Fibroblast of skin of abdomen (primary cell): ENCODE data around the gene TAF1B.

Source experiments
- DNase-seq: peaks from one replicate; pipeline ENCODE4 v3.0.0-alpha.2; 2013

The TAF1B gene

DNA sequence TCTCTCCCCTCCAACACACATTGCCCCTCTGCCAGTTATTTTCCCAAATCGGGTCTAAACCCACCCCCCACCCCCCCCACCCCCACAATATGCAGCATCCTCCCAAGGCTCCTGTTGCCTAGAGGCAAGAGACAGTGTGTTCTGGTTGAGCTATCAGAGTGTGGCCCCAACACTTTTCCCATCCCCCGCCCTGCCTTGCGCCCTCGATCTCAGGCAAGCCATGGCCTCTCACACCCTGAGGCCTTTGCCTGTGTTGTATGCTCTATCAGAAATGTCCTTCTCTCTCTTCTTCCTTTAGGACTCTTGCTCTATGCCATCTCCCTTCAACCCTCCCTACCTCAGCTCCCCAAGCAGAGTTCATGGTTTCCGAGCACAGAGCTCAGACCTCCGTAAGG is 98.7 kb downstream of the TAF1B start:
- DNase-seq, result no peak

DNA sequence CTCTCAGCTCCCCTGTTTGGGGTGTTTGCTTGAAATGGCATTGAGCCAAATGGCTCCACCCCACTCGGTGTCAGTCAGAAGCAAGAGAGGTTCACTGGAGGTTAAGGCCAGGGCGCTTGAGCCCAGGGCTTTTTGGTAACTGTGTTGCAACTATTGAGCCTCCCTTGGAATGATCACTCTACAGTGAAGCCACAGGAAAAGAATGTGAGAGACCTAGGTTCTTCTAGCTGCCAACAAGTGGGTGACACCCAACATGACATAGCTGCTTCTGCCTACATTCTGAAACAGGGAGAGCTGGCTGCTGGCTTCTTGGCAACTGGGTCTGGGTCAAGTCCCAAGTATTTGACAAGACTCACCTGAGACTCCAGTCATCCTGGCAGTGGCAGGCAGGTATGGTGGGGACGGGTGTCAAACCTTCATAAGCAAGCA is 101.1 kb downstream of the TAF1B start:
- DNase-seq, result no peak

DNA sequence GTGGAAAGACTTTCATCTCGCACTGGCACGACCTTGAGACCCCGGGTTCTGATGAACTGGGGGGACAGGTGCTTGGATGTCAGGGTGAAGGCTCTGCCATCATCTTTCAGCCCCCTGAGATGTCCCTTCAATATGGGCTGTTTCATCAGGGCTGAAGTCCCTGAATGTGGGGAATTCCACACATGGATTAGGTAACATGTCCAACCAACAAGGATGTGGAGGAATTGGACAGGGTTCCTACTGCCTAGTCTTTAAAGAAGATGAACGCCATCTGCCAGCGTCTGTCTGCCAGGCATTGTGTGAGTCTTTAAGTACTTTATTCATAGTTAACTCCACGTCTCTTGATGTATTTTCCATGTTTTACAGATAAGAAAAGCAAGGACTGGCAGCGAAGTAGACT is 102.3 kb downstream of the TAF1B start:
- no peak for DNase-seq

DNA sequence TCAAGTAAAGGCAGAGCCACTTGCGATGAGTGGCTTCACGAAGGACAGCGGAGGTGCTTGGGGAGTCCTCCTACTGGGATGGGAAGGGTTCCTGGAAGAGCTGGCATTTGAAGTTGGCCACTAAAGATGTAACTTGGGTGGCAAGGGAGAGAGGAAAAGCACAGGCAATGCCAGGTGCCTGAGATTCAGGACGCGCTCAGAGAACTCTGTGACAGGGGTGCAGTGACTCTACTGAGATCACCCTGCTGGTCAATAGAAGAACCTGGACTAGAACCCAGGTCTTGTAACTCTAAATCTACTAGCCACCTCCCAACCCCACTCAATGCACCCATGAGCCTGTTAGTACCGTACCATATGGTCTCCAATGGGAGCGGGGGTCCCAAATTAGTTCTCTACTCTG is 102.8 kb downstream of the TAF1B start:
- DNase-seq, result no peak

DNA sequence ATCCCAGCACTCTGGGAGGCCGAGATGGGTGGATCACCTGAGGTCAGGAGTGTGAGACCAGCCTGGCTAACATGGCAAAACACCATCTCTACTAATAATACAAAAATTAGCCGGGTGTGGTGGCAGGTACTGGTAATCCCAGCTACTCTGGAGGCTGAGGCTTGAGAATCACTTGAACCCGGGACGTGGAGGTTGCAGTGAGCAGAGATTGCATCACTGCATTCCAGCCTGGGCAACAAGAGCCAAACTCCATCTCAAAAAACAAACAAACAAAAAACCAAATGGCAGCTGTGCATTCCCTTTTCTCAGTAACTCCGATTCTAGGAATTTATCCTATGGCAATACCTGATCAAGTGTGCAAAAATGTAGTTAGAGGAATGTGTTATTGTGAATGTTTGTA is 103.5 kb downstream of the TAF1B start:
- DNase-seq, result no peak

DNA sequence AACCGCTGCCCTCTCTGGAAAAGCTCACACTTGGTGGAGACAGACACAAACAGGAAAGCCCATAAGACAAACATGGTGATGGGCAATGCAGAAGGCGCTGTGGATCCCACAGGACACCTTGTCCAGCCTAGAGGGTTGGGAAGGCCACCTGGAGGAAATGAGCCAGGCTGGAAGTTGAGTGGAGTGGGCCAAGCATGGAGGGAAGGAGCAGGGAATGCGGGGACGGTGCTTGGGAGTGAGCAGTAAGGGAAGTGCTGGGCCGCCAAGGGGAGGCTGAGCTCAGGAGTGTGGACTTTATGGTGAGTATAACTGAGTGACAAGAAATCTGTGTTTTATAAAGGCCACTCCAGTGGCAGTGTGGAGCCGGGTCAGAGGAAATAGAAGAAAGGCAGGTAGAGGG is 105.4 kb downstream of the TAF1B start:
- no peak for DNase-seq

DNA sequence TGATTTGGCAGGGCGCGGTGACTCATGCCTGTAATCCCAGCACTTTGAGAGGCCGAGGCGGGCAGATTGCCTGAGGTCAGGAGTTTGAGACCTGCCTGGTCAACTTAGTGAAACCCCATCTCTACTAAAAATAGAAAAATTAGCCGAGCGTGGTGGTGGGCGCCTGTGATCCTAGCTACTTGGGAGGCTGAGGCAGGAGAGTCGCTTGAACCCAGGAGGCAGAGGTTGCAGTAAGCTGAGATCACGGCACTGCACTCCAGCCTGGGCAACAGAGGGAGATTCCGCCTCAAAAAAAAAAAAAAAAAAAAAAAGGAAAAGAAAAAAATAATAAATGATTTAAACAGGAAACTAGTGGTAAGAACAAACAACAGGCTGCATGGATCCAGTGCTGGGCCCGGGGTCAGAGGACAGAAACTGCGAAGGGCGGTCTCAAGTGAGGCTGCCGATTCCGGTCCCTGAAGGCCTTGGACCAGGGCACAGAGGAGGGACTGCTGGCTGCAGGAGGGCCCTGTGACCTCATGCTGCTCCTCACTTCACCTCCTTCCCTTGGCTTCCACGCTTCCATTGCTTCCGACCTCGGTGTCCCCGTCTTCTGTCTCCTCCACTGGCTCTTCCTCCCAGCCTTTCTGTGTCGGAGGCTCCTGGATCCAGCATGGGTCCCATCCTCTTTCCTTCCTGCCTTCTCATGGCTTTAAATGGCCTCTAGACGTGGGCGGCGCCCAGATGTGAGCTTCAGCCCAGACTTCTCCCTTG is 106.1 kb downstream of the TAF1B start:
- no peak for DNase-seq

DNA sequence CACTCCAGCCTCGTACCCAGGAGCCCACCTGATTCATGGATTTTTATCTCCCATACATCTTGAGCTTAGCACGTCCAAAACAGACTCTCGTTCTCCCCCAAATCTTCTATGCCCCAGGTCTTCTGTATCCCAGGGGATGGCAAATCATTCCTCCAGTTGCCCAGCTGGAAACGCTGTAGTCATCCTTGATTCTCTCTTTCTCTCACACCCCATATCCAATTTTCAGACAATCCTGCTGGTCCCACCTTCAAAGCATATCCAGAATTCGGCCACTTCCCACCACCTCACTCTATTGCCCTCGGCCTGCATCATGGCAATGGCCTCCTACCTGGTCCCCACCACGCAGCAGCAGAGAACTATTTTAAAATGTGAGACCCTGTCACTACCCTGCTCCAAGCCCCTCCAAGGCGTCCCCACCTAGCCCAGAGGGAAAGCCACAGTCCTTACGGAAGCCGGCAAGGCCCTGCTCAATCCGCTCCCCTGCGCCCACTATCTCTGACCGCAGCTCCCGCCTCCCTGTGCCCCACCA is 106.8 kb downstream of the TAF1B start:
- DNase-seq, result no peak

DNA sequence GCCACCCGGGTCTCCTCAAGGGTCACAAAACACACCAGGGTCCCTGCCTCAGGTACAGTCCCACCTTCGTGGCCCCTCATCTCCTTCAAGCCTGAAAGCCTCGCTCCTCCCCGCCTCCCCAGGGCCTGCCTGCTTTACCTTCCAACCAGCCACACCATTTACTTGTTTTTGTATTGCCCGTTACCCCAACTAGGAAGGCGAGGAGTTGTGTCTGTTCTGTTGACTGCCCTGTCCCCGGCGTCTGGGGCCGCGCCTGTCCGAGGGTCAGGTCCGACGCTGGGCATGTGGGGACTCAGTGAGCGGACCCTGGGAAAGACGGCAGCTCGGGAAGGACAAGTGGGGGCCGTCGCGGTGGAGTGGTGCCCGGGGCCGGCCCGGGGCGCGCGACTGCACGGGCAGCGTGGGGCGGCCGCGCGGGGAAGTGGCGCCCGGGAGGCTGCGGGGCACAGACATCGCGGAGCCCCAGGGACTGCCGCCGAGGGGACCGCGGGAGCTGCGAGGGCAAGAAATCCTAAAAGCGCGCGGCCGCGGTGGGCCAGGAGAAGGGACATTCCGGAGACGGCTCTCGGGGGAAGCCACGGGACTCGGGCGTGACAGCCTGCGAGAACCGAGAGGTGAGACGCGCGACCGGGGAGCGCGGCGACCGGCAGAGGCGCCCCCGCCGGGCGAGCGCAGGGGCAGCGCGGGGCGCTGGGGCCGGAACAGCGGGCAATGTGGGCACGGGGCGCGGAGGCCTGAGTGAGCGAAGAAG is 107.4 kb downstream of the TAF1B start:
- peak; percentile 25 for DNase-seq

DNA sequence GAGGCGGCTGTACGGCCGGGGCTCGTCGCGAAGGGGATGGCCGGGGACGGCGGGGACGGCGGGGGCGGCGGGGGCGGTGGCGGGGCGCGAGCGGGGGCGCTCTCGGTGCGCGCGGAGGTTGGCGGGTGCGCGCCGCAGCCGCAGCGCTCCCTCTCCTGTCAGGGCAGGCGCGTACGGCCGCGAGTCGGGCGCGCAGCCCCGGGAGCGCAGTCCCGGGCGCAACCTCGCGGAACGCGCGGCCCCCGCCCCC is 107.9 kb downstream of the TAF1B start:
- no peak for DNase-seq

DNA sequence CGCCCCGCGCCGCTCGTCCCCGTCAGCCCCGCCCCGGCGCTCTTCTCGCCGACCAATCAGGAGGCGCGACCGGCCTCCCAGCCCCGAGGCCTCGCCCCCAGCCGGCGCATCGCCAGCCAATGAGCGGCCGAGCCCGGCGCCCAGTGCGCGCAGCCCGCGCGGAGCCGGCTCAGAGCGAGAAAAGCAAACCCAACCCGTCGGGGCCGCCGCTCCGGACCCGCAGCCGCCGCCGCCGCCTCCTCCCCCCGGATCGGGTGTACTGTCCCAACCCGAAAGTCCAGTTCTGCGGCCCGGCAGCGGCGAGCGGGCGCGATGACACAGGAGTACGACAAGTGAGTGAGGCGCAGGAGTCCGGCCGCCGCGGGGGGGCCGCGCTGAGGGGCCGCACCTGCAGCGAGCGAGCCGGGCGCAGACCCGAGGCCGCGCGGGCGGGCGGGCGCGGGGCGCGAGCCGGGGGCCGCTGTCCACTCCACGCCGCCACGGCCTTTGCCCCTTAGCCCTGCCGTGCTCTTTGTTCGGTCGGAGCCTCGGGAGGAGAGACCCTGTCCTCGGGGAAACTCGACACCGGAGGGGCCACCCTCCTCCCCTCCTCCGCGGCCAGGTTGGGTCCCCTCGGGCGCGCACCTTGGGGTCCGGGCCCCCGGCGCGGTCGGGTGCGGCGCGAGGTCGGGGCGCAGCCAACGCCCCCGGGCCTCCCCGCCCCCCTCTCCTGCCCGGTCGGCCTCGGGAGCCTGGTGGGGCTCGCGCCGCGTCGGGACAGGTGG is 108.4 kb downstream of the TAF1B start, which contains the start of gene GRHL1:
GRHL1 (plus strand) TSS at position 172 of the 764 bp plus-strand sequence; CDS start at position 313, 141 bp downstream.
- DNase-seq, result peak; percentile 92

DNA sequence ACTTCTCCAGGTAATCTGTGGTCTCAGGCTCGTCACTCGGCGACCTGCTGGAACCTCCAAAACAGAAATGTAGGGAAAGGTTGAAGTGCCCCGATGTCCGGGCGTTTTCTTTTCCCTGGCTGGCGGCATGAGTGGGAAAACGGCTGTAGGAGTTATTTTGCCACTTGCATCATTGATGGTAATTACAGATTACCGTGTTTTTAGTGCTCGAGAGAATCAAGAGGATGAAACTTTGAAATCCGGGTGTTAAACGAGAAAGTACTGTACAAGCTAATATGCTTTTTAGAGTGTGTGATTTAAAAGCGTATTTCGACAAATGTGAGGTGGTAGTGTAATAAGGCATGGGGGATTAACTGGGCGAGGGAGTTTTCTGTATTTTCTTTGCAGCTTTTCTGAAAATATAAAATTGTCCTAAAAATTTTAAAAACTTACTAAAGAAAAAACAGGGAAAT is 109.0 kb downstream of the TAF1B start:
- no peak for DNase-seq

DNA sequence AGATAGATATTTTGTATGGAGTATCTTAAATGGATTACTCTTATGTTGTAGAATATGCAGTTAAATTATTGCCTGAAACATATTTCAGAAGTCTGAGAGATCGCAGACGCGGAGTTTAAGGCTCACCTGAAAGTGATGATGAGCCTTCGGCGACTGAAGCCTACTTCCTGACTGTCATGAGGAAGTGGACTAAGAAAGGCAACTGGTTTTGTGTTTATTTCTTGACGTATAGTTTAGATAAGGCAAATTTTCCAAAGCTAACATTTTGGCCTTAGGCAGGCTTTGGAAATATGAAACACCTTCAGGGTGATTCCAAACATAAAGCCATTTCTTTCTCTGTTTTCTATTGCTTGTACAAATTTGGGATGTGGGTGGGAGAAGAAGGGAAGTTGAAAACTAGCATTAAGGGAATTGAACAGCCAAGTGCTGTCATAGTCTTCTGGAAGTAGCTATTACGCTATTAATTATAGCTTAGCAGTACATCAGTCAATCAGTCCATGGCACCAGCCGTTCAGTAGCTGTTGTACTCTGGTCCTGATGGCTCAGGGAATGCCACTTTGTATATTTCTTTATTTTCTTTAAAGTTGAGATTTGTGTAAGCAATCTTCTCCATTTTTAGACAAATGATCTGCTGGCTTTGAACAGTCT is 109.7 kb downstream of the TAF1B start:
- no peak for DNase-seq

DNA sequence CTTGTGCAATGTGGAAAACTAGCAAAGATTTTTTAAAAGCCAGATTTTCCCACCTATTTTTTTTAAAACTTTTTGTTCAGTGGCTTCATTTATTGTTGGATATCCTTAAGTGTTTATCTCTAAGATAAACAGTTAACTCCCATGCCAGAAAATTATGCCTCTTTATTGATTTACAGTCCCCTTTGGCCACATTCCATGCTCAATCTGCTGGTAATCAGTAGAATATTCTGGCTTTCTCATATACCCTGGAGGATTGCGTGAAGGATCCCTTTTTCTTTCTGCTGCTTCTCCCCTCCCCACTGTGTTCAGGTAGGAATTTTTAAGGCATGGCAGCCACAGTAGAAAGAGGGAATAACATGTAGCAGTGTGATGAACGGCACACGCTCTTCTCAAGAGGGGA is 110.9 kb downstream of the TAF1B start:
- DNase-seq, result no peak

DNA sequence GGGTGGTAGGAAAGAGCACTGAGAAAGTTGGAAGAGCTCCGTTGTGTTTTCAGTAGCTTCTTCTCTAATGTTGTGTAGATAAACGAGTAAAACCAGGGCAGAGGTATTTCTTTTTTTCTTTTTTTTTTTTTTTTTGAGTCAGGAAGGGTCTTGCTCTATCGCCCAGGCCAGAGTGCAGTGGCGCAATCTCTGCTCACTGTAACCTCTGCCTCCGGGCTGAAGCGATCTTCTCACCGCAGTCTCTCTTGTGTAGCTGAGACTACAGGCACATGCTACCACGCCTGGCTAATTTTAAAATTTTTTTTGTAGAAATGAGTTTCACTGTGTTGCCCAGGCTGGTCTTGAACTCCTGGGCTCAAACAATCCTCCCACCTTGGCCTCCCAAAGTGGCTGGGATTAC is 114.8 kb downstream of the TAF1B start:
- DNase-seq, result no peak

DNA sequence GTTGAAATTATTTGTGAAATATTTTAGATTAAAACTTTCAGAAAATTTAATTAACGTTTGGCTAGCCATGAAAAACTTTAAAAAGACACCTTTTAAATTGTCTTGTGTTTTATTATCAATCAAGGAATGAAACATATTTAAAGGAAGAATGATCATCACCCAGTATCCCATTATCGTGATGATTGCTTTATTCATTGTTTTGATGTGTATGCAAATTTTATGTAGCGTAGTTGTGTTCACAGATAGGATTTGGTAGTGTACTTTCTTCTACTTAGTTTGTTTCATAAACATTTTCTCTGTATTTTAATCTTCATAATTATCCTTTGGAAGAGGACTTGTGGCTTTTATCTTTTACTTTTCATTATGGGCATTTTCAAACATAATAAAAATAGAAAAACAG is 116.0 kb downstream of the TAF1B start:
- DNase-seq, result no peak

DNA sequence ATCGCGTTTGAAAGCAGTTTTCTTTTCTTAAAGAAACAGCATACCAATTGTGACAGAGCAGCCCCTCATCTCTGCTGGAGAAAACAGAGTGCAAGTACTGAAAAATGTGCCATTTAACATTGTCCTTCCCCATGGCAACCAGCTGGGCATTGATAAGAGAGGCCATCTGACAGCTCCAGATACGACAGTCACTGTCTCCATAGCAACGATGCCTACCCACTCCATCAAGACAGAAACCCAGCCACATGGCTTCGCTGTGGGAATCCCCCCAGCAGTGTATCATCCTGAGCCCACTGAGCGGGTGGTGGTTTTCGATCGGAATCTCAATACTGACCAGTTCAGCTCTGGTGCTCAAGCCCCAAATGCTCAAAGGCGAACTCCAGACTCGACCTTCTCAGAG is 117.7 kb downstream of the TAF1B start:
- DNase-seq, result no peak

DNA sequence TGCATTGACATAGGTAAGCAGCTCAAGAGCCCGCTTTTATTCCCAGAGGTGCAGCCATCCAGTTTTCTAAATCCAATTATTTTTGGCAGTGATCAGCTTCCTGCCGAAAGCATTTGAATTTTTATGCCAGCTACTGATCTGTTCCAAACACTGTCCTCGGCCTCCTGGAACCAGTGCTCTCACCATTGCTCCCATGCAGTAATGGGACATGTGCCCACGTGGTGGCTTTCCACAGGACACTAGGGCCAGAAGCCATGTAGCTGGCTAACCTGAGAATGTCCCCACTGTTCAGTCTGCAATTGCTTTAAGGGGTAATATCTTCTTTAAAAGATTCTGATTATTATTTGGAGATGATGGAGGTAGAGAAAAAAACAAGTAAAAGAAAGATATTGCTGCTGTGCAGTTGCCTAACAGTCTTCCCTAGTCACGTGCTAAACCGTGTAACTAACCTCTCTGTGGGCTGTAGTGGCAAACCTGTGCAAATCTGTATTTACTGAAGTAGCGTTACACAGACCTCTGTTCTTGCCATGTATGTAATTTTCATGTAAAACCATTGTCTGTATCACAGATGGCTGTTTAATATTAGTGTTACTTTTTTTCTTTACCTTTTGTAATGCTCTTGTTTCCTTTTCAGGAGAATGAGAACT is 121.2 kb downstream of the TAF1B start:
- DNase-seq, result no peak

DNA sequence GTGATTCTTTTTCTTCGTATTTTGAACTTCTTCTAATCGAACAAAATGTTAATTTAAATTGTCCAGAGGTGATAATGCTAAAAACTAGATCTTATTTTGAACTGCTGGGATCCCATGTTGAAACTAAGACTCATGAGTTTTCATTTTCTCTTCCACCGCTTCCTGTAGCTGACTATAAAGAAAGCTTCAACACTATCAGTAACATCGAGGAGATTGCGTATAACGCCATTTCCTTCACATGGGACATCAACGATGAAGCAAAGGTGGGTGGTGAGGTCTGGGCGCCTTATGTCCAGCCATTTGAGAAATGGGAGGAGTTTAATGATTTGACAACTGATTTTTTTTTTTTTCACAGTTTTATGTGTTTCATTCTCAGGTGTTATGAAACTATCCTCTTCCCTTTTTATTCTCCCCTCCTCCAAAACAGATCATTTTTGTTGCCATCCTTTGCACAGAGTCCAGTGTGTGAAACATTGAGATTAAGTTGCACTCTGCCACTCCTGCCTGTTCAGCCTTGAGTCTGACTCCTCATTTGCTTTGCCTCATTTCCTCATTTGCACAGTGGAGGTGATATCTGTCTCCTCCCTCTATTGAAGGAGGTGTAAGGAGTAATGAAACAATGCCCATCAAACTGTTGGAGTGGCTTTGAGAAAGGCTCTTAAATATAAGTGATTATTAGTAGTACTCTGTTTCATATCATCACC is 122.0 kb downstream of the TAF1B start:
- no peak for DNase-seq

DNA sequence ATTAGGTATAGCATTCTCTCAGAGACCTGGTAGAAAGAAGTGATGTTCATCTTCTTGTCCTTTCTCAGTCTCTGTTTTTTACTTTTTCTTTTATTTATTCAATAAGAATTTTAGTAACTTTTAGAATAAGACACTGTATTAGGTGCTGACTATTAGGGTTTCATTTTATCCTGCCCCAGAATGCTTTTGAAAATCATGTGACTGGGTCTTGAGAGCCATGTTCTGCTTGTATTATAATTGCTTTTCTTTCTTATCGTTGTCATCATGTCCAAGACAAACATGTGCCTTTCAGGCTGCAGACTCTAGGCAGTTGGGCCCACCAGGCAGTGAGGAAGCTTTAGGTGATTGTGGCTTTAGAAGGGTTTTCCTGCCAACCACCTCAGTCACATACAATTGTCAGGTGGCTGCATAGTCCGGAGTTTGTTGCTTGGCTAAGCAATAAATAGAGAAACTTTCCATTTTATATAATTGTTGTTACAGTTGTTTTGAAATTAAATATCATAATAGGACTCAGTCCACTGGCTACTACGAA is 123.3 kb downstream of the TAF1B start:
- no peak for DNase-seq

DNA sequence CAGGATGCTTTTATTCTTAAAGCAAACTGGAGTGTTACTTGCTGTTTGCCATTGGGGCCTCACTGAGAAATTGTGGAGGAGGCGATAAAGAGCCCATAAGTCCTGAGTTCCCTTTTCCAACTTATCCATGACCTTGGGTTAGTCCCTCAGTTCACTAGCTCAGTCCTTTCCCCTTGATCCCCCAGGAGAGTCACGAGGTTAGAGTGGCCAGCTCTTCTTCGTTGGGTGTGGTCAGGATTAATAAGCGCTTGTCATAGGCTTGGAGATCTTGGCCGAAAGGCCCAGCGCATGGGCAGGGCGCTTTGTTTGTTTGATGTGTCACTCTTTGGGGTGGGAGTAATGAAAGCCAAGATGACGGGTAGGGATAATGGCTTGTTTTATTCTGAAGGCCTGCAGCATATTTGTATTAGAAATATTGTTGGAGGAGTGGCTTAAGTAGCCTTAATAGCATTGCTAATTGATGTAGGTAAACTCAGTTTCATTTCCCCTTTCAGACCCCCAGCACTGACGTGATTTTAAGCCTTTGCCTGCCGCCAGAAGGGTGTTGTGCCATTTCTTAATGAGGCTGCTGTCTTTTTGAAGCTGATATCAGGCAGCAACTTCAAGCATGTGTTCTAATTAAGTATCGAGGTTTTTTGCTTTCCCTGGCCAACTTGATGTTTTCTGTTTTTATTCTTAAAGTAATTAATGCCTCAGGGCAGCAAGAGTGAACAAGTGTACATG is 123.9 kb downstream of the TAF1B start:
- no peak for DNase-seq
